PC-3 (cell line): Measurements from ENCODE around the gene ADARB2.

Experiments
- CTCF ChIP-seq: fragments of 300-600 bp; sonication (generic); conservative IDR thresholded peaks from 2 replicates; pipeline ENCODE4 v1.5.1; 2017; ENCODE audit warnings: antibody characterized with exemption, low read depth, mild to moderate bottlenecking, low read length
- EZH2 ChIP-seq: fragments of 300-600 bp; sonication (generic); IDR thresholded peaks from one replicate; pipeline ENCODE4 v1.6.1; 2017; ENCODE audit warnings: antibody characterized with exemption, mild to moderate bottlenecking, low read length; ENCODE audit not compliant: unreplicated experiment
- EZH2phosphoT487 ChIP-seq: fragments of 300-600 bp; sonication (generic); IDR thresholded peaks from 2 replicates; pipeline ENCODE4 v1.6.1; 2018; ENCODE audit warnings: mild to moderate bottlenecking, antibody characterized with exemption, low read length, borderline replicate concordance

GRCh38 chr10:1594372-1595241, 142.7 kb downstream of the ADARB2 start:
- TF ChIP-seq CTCF (no peak), EZH2 (no peak), EZH2phosphoT487 (no peak)
